Retinal pigment epithelial cell (primary cell): ENCODE results near the gene SKAP2.

Experiments used
- DNase-seq: peaks from one replicate; pipeline ENCODE4 v3.0.0-alpha.2; 2010; ENCODE audit warnings: low read depth
- H3K4me3 ChIP-seq: 2 replicates; pipeline ENCODE4 v1.5.1; 2011; ENCODE audit warnings: mild to moderate bottlenecking, low read length, control low read depth, moderate library complexity
- CTCF ChIP-seq: conservative IDR thresholded peaks from 2 replicates; pipeline ENCODE4 v1.5.1; 2011; ENCODE audit warnings: low read depth, low read length, control low read depth, inconsistent platforms

The SKAP2 gene

GRCh38 chr7:26645121-26645520 lies 219.3 kb downstream of the SKAP2 start:
- no peak overlapping the region for H3K4me3 ChIP-seq
- no peak for TF ChIP-seq CTCF
- no peak for DNase-seq

GRCh38 chr7:26642416-26642815 lies 222.0 kb downstream of the SKAP2 start:
- no peak for DNase-seq
- TF ChIP-seq CTCF: no peak
- no peak overlapping the region for H3K4me3 ChIP-seq

GRCh38 chr7:26639695-26640094 lies 224.7 kb downstream of the SKAP2 start:
- no peak for TF ChIP-seq CTCF
- no peak for DNase-seq
- H3K4me3 ChIP-seq: no peak overlapping the region

GRCh38 chr7:26639111-26639510 lies 225.3 kb downstream of the SKAP2 start:
- DNase-seq: no peak
- TF ChIP-seq CTCF: no peak

GRCh38 chr7:26638140-26638539 lies 226.2 kb downstream of the SKAP2 start:
- no peak for TF ChIP-seq CTCF
- H3K4me3 ChIP-seq: no peak overlapping the region
- no peak for DNase-seq

More at GRCh38 chr7:26639111-26639510, 225.3 kb downstream of the SKAP2 start:
- no peak overlapping the region for H3K4me3 ChIP-seq

GRCh38 chr7:26637610-26638009 lies 226.8 kb downstream of the SKAP2 start:
- no peak overlapping the region for H3K4me3 ChIP-seq
- no peak for DNase-seq
- TF ChIP-seq CTCF: no peak

- no peak for TF ChIP-seq CTCF
- no peak overlapping the region for H3K4me3 ChIP-seq
- no peak for DNase-seq
Measured at GRCh38 chr7:26636808-26637207, 227.6 kb downstream of the SKAP2 start.
